Activated CD8-positive, alpha-beta memory T cell treated with anti-CD3 and anti-CD28 coated beads for 1 hour (primary cell): Measurements from ENCODE around the gene SGK1.

ENCODE experiments used
- DNase-seq, 2 donors: peaks; one replicate each; pipeline ENCODE4 v3.0.0-alpha.2; 2020; ENCODE audit warnings: low read depth in 1 of 2; ENCODE audit errors: extremely low read depth in 1 of 2

Gene SGK1

GRCh38 chr6:134134654-134135053 is 183.3 kb downstream of the SGK1 start:
- no peak for DNase-seq

DNA sequence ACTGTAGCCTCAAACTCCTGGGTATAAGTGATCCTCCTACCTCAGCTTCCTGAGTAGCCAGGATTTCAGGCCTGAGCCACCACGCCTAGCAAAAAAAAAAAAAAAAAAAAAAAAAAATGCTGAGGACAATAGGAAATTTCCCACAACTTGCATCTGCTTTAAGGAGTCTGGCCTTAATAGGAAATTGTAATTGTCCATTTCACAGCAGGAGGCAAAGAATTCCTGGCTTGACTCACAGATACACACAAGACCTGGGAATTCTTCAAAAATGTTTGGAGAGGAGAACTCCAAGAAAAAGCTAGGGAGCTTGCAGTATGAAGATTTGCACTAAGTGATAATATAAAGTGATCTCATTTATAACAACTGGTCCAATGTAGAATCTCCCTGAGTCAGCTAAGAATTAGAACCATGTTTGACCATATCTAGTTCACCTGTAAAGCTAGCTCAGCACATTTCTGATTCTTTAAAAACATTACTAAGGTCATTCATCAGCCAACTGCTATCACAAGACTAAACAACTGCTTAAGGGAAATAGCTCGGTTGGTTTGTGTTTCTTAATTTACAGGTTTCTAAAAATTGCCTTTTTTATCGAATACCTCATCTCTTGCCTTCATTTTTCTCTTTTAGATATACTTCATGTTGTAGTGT is 185.3 kb downstream of the SGK1 start:
- no peak for DNase-seq

DNA sequence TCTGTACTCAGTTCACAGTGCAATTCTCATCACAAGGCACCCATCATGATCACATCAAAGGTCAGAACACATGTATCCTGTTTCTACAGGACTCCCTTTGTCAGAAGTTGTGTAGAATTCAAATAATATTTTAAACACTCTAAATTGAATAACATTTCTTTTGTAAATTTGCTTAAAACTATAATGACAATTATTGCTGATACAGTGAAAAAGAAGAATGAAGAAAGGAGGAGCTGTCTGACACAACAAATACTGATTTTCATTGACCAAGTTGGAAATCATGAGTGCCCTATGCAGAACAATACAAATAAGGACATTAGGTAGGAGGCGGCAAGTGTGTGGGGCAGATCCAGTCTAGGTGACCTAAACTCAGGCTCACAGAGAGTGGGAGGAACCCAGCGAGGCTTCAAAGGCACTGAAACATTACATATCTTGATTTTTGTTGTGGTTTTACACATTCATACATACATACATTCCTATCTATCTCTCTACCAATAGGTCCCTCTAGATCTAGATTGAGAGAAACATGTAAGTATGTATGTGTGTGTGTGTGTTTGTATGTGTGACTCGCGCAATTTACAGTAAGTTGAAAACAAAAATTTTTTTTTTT is 186.3 kb downstream of the SGK1 start:
- DNase-seq, result no peak

DNA sequence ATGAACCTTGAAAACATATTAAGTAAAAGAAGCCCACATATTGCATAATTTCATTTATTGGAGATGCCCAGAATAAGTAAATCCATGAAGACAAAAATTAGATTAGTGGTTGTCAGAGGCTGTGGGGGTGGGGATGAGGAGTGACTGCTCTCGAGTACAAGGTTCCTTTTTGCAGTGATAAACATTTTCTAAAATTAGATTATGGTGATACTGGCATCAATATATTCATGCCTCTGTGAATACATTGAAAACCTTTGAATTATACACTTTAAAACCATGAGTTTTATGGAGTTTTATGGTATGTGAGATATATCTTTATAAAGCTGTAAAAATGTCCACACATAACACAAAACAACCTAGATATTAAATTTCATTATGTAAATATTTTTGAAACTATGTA is 189.8 kb downstream of the SGK1 start:
- no peak for DNase-seq

DNA sequence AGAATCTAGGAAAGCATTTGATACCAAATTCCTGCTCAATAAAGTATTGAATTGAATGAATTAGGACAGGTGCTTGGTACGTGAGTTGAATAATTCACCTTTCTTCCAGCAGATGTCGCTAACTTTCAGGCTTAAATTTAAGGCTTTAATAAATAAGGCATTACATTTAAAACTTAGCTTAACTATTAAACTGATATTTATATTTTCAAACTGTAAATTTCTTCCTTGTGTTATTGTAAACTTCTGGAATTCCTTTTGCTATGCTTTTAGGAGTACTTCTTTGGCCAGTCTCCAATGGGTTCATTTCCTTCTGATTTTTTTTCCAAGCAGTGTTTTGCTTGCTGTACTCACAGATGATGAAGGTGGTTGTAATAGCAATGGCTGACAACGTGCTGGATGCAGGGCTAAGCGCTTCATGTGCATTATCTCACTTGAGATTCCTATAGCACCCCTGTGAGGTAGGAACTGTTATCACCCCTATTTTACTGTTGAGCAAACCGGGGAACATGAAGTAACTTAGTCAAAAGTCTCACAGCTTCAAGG is 194.2 kb downstream of the SGK1 start:
- no peak for DNase-seq

- DNase-seq, result no peak
Observed at GRCh38 chr6:134122775-134123174, 195.1 kb downstream of the SGK1 start.

DNA sequence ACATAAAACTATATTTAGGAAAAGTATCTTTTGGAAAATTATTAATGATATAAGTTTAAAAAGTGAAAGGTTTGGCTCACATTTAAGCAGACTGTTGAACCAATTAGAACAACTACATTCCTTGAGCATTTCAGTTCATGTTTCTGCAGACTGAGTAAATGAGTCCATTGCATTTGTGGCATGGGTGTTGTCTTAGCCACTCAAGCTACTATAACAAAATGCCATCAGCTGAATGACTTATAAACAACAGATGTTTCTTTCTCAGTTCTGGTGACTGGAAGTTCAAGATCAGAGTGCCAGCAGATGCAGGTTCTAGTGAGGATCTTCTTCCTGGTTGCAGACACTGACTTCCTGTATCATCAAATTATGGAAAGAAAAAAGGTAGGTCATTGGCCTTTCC is 198.4 kb downstream of the SGK1 start:
- no peak for DNase-seq
